GM19351 (cell line): ENCODE results near the gene MYO10.

Source experiments
- ATAC-seq: cut with Tn5 transposase; IDR thresholded peaks from one replicate; pipeline ENCODE4 v1.9.1; 2021; ENCODE audit warnings: mild to moderate bottlenecking, moderate library complexity; ENCODE audit not compliant: unreplicated experiment

Gene MYO10

DNA sequence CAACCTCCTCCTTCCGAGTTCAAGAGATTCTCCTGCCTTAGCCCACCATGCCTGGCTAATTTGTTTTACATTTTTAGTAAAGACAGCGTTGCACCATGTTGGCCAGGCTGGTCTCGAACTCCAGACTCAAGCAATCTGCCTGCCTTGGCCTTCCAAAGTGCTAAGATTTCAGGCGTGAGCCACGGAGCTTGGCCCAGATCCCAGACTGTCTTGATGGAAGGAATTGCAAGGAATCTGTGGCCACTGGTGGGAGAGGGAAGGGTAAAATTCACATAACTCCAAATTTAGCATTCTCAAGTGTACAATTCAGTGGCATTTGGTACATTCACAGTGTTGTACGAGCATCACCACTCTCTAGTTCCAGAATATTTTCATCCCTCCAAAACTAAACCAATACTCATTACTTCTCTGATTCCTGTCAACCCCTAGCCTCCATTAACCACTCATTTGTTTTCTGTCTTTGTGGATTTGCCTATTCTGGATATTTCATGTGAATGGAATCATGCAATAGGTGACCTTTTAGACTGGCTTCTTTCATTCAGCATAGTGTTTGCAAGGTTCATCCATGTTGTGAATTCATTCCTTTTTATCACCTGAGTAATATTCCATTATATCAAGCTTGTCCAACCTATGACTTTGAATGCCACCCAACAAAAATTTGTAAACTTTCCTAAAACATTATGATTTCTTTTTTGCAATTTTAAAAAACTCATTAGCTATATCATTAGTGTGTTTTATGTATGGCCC lies 8.9 kb upstream of the MYO10 start:
- ATAC-seq, result no peak

DNA sequence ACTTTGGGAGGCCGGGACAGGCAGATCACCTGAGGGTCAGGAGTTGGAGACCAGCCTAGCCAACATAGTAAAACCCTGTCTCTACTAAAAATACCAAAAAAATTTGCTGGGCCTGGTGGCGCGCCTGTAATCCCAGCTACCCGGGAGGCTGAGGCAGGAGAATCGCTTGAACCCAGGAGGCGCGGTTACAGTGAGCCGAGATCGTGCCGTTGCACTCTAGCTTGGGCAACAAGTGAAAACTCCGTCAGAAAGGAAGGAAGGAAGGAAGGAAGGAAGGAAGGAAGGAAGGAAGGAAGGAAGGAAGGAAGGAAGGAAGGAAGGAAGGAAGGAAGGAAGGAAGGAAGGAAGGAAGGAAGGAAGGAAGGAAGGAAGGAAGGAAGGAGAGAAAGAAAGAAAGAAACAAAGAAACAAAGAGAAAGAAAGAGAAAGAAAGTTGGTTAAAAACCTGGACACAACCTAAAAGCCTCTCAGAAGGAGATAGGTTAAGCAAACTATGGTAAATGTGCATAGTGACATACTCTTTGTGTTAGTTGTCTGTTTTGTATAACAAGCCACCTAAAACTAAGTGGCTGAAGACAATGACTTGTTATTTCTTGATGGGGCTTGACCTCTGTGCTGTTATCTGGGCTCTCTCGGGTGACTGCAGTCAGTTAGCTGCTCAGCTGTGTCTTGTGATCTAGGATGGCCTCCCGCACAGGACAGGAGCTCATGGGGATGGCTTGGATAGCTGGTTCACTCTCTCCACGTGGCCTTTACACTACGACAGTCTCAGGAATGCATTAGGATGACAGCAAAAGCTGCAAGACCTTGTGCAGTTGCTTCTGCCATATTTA lies 8.0 kb upstream of the MYO10 start:
- ATAC-seq, result no peak

GRCh38 chr5:16937503-16938161 lies 1.5 kb upstream of the MYO10 start:
- ATAC-seq, result no peak

DNA sequence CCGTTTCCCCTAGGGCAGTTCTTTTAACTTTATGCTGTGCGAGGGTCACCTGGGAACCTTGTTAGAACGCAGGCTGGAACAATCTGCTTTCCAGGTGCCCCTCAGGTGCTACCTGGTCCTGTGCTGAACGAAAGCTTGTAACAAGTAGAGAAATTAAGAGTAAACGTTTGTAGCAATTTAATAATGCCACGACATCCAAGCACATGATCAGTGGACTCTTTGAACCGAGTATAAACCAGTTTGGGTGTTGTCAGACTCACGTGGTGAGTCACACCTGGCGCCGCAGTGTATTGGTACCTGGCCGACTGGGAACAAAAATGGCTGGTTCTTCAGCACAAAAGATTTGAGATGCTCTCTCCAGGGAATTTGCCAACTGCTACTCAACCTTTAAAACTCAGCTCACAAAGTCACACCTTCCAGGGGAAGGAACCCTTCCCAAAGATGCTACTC lies 926 bp upstream of the MYO10 start:
- no peak for ATAC-seq

- peak; percentile 26 for ATAC-seq
Measured at GRCh38 chr5:16935231-16936149, 598 bp downstream of the MYO10 start.

DNA sequence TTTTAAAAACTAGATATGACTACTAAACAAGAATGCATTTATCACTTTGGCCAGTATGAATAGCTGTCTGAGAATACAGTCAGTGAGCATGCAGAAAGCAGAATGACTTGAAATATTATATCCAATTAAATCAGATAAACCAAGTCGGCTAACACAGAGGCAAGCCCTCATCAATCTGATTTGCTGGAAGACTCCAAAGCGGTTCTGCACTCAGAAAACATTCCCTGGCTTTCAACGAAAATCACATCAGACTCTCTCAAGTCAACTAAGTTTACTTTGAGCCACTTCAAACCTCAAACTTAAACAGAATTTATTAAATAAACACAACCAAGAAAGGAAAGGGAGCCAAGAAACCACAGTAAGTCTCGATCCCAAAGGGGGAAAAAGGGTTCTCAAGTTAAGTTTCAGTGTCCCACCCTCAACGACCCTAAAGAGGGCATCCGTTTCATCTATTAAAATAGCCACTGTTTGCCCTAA lies 1.4 kb downstream of the MYO10 start:
- no peak for ATAC-seq

DNA sequence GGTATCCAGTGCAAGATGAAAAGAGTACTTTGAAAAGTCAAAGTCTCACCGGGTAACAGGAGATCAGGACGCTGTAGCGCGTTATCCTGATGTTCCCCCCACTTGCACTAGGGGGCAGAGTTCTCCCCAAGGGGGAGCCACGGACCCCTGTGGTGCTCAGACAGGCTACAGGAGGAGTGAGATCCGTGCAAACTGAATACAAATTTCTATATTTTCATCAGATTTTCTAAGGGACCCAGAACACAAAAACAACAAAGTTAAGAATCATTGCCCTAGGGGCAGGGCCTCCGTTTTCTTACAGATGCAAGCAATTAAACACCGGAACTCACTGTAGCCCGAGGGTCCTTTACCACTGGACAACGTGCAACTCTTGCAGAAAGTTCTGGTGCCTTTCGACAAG lies 2.0 kb downstream of the MYO10 start:
- ATAC-seq, result peak; percentile 48

DNA sequence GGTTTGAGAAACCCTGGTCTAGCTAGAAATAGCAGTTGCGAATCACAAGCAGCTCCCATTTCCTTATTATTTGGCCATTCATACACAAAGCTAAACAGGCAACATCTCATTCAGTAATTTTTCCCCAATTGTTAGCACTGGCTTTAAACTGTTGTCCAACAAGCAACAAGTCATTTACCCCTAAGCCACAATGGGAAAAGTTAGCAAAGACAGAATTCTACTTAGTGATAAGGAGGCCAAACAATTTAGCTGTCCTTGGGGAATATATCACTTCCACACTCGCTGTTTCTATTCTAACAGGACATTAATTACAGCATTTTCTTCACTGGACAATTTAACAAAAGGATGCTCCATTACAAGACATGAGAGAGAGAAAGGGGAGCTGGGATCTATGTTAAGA lies 2.8 kb downstream of the MYO10 start:
- ATAC-seq, result no peak

GRCh38 chr5:16932401-16932800 lies 3.7 kb downstream of the MYO10 start:
- ATAC-seq, result no peak

DNA sequence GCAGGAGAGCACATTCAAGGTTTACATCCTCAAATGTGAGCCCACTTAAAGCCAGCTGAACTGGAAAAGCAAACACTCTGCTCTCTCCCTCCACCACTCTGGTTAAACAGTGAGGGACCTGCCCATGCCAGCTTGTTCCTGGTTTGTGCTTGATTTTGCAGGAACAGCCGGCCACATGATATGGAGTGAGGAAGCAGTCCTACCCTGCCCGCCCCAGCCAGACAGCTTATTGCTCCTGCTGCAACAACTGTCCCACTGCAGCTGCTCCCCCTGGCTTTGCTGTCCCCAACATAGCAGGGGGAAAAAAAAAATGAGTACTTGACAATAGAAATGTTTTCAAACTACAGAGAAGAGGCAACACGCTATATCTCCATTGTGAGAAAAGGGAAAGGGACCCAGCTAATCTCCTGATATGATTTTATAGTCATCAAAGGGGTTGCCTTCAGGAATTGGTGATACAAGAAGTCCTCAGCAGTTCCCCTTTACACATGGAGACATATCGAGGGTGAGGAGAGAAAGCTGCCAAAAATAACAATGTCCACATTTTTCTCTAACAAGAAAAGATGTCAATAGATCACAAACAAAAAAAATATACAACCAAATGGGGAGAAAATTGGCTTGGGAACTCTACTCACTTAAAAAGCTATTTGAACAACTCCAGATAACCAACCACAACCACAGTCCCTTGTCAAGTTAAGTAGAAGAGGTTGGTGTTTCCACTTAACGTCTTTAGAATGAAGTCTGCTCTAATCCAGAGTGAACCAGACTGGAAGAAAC lies 4.6 kb downstream of the MYO10 start:
- ATAC-seq, result no peak

DNA sequence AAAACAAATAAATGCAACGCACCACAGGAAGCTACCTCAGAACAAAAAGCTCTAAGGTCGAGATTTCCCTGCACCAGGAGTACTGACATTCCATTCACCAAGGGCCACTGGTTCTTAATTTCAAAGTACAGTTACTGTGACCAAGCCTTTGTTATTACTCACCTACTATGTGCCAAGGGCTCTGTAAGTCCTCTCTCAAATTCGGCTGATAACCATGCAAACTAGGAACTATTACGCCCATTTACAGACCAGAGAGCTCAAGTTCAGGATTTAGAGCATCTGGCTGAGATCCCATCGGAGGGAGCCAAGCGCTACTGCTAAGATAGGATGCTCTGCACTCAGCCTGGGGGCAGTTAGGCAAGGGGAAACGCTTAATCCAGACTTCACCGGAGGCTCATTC lies 5.6 kb downstream of the MYO10 start:
- ATAC-seq, result no peak

DNA sequence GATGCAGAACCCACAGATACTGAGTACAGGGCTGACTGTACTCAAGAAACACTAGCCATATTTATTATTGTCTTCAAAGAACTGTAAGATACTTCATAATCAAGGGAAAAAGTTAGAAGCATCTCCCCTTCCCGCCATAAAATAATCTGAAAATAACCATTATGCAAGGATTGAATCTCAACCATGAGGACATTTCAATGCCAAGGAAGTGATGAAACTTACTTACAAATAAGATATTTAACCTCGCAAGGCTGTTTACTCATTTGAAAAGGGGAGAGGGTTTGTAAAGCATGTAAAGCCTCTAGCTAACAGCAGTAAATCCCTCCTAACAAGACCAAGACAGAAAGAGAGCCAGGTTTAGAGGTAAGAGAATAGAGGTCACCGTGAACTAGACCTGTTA lies 6.3 kb downstream of the MYO10 start:
- ATAC-seq, result no peak

DNA sequence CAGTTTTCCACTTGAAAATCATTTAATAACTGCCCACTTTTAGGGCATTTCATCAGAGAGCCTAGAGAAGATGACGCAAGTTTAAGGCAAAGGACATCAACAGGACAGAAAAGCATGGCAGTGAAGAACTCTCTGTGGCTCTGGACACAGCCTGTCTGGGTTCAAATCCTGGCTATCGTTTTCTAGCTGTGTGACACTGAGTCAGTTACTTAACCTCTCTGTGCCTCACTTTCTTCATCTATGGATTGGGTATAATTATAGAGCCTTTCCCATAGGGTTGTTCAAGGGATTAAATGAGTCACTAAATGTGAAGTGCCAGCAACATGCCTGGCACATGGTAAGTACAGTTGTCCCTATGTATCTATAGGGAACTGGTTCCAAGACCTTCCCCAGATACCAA lies 6.7 kb downstream of the MYO10 start:
- ATAC-seq, result no peak

GRCh38 chr5:16927613-16928012 lies 8.5 kb downstream of the MYO10 start:
- no peak for ATAC-seq

GRCh38 chr5:16926417-16926816 lies 9.7 kb downstream of the MYO10 start:
- no peak for ATAC-seq

DNA sequence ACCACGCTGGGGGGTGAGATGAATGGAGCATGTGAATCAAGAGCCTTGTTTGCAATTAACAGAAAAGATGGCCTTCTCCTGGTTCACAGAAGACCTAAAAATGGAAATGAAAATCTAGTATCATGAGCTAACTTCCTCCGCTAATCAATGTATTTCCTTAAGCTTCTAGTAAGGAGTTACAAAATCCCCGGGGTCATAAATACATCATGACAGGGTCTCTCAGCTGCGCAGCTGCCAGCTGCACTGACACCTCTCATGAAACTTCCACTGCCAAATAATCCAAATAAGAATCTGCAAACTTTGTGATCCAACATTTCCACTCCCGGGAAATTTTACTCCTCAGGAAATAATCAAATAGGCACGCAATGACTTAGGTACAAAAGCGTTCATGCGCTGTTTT lies 11.9 kb downstream of the MYO10 start:
- ATAC-seq, result no peak

DNA sequence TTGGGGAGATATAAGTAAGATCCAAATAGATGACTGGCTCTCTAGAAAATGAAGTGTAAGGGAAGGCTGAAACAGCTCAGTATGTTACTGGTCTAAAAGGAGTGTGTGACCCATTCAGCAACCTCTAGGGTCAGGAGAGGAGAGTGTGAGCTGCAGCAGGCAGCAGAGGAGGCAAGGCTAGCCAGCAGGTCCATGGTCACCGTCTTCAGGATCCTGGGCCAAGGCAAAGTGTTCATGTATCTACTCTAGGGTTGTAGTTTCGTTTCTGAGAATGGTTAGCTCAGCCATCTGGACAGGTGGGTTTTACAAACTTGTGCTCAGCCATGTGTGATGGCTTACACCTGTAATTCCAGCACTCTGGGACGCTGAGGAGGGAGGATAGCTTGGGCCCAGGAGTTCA lies 13.7 kb downstream of the MYO10 start:
- ATAC-seq, result no peak

GRCh38 chr5:16921211-16921610 lies 14.9 kb downstream of the MYO10 start:
- ATAC-seq, result no peak

DNA sequence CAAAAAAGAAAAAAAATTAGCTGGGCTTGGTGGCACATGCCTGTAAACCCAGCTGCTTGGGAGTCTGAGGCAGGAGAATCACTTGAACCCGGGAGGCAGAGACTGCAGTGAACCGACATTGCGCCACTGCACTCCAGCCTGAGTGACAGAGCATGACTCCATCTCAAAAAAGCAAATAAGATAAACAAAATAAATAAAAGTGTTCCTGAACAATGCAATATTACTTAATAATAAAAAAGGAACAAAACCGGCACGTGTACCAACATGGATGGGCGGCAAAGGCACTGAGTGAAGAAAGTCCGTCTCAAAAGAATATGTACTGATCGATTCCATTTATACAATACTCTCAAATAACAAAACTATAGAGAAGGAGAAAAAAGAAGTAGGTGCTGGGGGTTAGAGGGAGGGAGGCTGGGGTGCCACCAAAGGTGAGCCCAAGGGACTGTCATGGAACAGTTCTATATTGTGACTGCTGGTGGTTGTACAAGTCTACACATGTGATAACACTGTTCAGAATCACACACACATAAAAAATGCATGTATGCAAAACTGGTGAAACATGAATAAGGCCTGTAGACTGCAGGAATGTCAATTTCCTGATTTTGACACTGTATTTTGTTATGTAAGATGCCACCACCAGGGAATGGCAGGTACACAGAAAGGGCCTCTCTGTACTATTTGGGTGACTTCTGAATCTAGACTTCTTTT lies 15.8 kb downstream of the MYO10 start:
- ATAC-seq, result no peak
